ENCODE results near the gene ENPEP. TPM values are rescaled to one million over a fixed set of nuclear protein-coding genes. Genes with fewer than 3 reads are reported as not detected.

The ENPEP gene
- total RNA-seq, 1 experiment from 2014 or later, result 0.33 TPM

DNA sequence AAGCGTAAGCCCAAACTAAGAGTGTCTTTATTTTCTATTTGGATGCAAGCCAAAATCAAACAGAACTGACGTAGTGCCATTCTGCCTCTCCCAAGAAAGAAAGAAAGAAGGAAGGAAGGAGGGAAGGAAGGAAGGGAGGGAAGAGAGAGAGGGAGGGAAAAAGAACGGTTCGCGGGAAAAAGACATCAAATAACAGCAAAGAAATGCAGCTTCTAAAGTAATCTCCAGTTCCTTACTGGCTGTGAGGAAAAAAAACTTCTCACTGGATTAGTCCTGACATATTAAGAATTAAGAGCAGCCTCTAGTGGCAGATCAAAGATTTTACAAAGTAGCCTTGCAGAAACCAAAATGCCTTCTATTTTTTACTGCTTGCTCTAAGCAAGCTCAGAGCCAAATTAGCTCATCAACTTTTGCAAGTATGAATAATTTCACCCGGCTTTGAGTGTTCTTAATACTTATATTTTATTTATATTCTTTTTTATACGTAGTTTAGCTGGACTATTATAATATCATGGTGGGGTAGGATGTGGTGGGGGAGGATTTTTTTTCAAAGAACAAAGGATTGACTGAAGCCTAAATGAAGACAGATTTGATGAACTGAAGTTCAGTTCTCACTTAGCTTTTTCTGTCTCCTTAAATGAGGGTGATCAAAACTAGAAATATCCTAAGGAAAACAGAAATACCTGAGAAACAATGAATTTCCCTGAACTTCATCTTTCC is 110.3 kb downstream of the ENPEP start:
- DNase-seq (ENCODE audit: low spot score), result no peak
- peaks cover 3% of the 10 kb centered on the region; the same call in 1 of the 2 replicates for H3K4me1 Mint-ChIP-seq
- TF ChIP-seq CREB1 (CRISPR knock-in tag; IDR thresholded peaks at IDR 0.05) (no peak), NFYB (CRISPR knock-in tag; conservative IDR thresholded peaks at IDR 0.05; ENCODE audit: low read depth) (no peak), E2F4 (CRISPR knock-in tag; IDR thresholded peaks at IDR 0.05; ENCODE audit: borderline replicate concordance, low read depth) (no peak)
- TF ChIP-seq, protein P1, sequence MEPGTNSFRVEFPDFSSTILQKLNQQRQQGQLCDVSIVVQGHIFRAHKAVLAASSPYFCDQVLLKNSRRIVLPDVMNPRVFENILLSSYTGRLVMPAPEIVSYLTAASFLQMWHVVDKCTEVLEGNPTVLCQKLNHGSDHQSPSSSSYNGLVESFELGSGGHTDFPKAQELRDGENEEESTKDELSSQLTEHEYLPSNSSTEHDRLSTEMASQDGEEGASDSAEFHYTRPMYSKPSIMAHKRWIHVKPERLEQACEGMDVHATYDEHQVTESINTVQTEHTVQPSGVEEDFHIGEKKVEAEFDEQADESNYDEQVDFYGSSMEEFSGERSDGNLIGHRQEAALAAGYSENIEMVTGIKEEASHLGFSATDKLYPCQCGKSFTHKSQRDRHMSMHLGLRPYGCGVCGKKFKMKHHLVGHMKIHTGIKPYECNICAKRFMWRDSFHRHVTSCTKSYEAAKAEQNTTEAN (CRISPR knock-in tag; IDR thresholded peaks at IDR 0.05), result no peak
- TF ChIP-seq, protein P2, sequence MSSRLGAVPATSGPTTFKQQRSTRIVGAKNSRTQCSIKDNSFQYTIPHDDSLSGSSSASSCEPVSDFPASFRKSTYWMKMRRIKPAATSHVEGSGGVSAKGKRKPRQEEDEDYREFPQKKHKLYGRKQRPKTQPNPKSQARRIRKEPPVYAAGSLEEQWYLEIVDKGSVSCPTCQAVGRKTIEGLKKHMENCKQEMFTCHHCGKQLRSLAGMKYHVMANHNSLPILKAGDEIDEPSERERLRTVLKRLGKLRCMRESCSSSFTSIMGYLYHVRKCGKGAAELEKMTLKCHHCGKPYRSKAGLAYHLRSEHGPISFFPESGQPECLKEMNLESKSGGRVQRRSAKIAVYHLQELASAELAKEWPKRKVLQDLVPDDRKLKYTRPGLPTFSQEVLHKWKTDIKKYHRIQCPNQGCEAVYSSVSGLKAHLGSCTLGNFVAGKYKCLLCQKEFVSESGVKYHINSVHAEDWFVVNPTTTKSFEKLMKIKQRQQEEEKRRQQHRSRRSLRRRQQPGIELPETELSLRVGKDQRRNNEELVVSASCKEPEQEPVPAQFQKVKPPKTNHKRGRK (CRISPR knock-in tag; IDR thresholded peaks at IDR 0.05; ENCODE audit: borderline replicate concordance), result 0 out of 2 replicates have a peak, but pooled peaks have one; percentile 34
- peak; percentile 75 for ATAC-seq
- no peaks in the 10 kb centered on the region for H3K9me3 Mint-ChIP-seq
- no peak overlapping the region for H3K4me3 Mint-ChIP-seq
- no peak overlapping the region for H3K27ac Mint-ChIP-seq
- CTCF ChIA-PET, result interaction anchor here (0.6 to 1.8 kb wide), 14 partner anchors 11 to 271 kb away, joined by 3 to 8 read pairs (median 3); no protein-coding TSS in a partner anchor
- no peaks in the 10 kb centered on the region for H3K36me3 Mint-ChIP-seq
- no peaks in the 10 kb centered on the region for H3K27me3 Mint-ChIP-seq (ENCODE audit: low read depth)
- POLR2A ChIA-PET, result interaction anchor here (0.6 kb wide), 1 partner anchor 26 kb away, joined by 3 read pairs; no protein-coding TSS in a partner anchor

GRCh38 chr4:110587666-110588285 is 111.8 kb downstream of the ENPEP start:
- CTCF ChIA-PET, result no interaction called here
- DNase-seq (ENCODE audit: low spot score), result peak; percentile 17
- H3K36me3 Mint-ChIP-seq, result no peaks in the 10 kb centered on the region

More at GRCh38 chr4:110587666-110588285, 111.8 kb downstream of the ENPEP start:
- TF ChIP-seq USF1 (CRISPR knock-in tag; IDR thresholded peaks at IDR 0.05) (no peak), MYBL2 (CRISPR knock-in tag; IDR thresholded peaks at IDR 0.05) (no peak), ZSCAN18 (CRISPR knock-in tag; IDR thresholded peaks at IDR 0.05) (no peak), RELA (CRISPR knock-in tag; IDR thresholded peaks at IDR 0.05; ENCODE audit: borderline replicate concordance) (no peak), HMGA2 (CRISPR knock-in tag; IDR thresholded peaks at IDR 0.05) (no peak), GABPB1 (CRISPR knock-in tag; IDR thresholded peaks at IDR 0.05) (no peak), PRRX2 (CRISPR knock-in tag; IDR thresholded peaks at IDR 0.05) (no peak), SMAD4 (CRISPR knock-in tag; IDR thresholded peaks at IDR 0.05) (no peak), ZNF121 (CRISPR knock-in tag; IDR thresholded peaks at IDR 0.05) (no peak), CREB1 (CRISPR knock-in tag; IDR thresholded peaks at IDR 0.05) (no peak)
- TF ChIP-seq, protein P3, sequence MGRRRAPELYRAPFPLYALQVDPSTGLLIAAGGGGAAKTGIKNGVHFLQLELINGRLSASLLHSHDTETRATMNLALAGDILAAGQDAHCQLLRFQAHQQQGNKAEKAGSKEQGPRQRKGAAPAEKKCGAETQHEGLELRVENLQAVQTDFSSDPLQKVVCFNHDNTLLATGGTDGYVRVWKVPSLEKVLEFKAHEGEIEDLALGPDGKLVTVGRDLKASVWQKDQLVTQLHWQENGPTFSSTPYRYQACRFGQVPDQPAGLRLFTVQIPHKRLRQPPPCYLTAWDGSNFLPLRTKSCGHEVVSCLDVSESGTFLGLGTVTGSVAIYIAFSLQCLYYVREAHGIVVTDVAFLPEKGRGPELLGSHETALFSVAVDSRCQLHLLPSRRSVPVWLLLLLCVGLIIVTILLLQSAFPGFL (CRISPR knock-in tag; IDR thresholded peaks at IDR 0.05; ENCODE audit: borderline replicate concordance), result no peak
- Mint-ChIP-seq H3K27ac (no peak overlapping the region), H3K27me3 (ENCODE audit: low read depth) (no peaks in the 10 kb centered on the region), H3K9me3 (no peaks in the 10 kb centered on the region), H3K4me3 (no peak overlapping the region), H3K4me1 (peaks cover 3% of the 10 kb centered on the region; the same call in 1 of the 2 replicates)
- POLR2A ChIA-PET, result no interaction called here
- peak; percentile 85 for ATAC-seq

All from WTC11 (cell line).